Panc1 (cell line): ENCODE measurements around the gene MAN2C1.
A peak's percentile ranks its signal among the peaks of the same experiment; 100 is the strongest.

Source experiments
- CTCF ChIP-seq: fragments of 450-650 bp; IDR thresholded peaks from 2 replicates; pipeline ENCODE4 v1.5.1; 2017; ENCODE audit warnings: mild to moderate bottlenecking
- POLR2AphosphoS5 ChIP-seq: IDR thresholded peaks from 2 replicates; pipeline ENCODE4 v1.6.1; 2012; ENCODE audit warnings: mild to moderate bottlenecking, low read depth, low read length, moderate library complexity
- REST ChIP-seq, 2 experiments: IDR thresholded peaks; 2 replicates each; pipeline ENCODE4 v1.6.1; 2011 to 2012; ENCODE audit warnings: low read depth in 2 of 2, control low read depth in 1 of 2, low read length in 1 of 2, mild to moderate bottlenecking in 1 of 2, moderate library complexity in 1 of 2; ENCODE audit not compliant: insufficient read depth in 1 of 2
- TCF7L2 ChIP-seq: IDR thresholded peaks from 2 replicates; pipeline ENCODE4 v1.6.1; 2011; ENCODE audit warnings: mild to moderate bottlenecking, low read depth, low read length, inconsistent platforms

- no peak for TF ChIP-seq REST (IDR thresholded peaks at IDR 0.05; ENCODE audit: insufficient read depth in 1 of 2, low read depth in 2 of 2, low read length in 1 of 2)
- TF ChIP-seq POLR2AphosphoS5 = peak; percentile 97
- TF ChIP-seq CTCF = peak; percentile 93
- TF ChIP-seq TCF7L2 = peak; percentile 66
These were observed at the start of gene MAN2C1 for GRCh38 chr15:75367913-75368688.
